ENCODE data around the gene SHISA9. TPM values are rescaled to one million over a fixed set of nuclear protein-coding genes. Genes with fewer than 3 reads are reported as not detected.

The SHISA9 gene
- total RNA-seq, 2 donors from 2014 or later: 1.8 to 4.6 TPM

GRCh38 chr16:13245713-13246377 lies 344.4 kb downstream of the SHISA9 start:
- TF ChIP-seq POLR2A (IDR thresholded peaks at IDR 0.05): no peak
- no peak for TF ChIP-seq CTCF (IDR thresholded peaks at IDR 0.05)
- H3K36me3 ChIP-seq (replicated peaks in 1 of 2; ENCODE audit: insufficient read depth in 1 of 2, low read depth in 2 of 2): no peaks in the 10 kb centered on the region
- intact Hi-C loops (cut with DNase I): no loop called here
- DNase-seq: no peak
- H3K27me3 ChIP-seq: no peaks in the 10 kb centered on the region
- no peak overlapping the region for H3K4me3 ChIP-seq
- no peaks in the 10 kb centered on the region for H3K4me1 ChIP-seq
- no peak for ATAC-seq
- no peak overlapping the region for H3K27ac ChIP-seq
- 34 to 43% methylated on average over 6 of the region's 6 CpGs for WGBS, 2 donors
- H3K9me3 ChIP-seq: no peaks in the 10 kb centered on the region

- Histone ChIP-seq H3K36me3 (replicated peaks in 1 of 2; ENCODE audit: insufficient read depth in 1 of 2, low read depth in 2 of 2) (no peaks in the 10 kb centered on the region), H3K4me3 (no peak overlapping the region), H3K27ac (no peak overlapping the region), H3K27me3 (no peaks in the 10 kb centered on the region), H3K4me1 (no peaks in the 10 kb centered on the region), H3K9me3 (peaks cover 0 to 6% (median 0%) of the 10 kb centered on the region in 3 donors)
- intact Hi-C loops (cut with DNase I): no loop called here
- no peak for ATAC-seq
- no peak for DNase-seq
- TF ChIP-seq CTCF (IDR thresholded peaks at IDR 0.05): no peak
- no peak for TF ChIP-seq POLR2A (IDR thresholded peaks at IDR 0.05)
- 71 to 85% methylated on average over 1 of the region's 1 CpG for WGBS, 2 donors
Measured at GRCh38 chr16:13254998-13255614, 353.7 kb downstream of the SHISA9 start.

- Histone ChIP-seq H3K27me3 (no peaks in the 10 kb centered on the region), H3K4me3 (no peak overlapping the region), H3K27ac (no peak overlapping the region), H3K9me3 (peaks cover 0 to 6% (median 0%) of the 10 kb centered on the region in 3 donors), H3K36me3 (replicated peaks in 1 of 2; ENCODE audit: insufficient read depth in 1 of 2, low read depth in 2 of 2) (no peaks in the 10 kb centered on the region), H3K4me1 (no peaks in the 10 kb centered on the region)
- TF ChIP-seq CTCF (IDR thresholded peaks at IDR 0.05): no peak
- no peak for TF ChIP-seq POLR2A (IDR thresholded peaks at IDR 0.05)
- WGBS, 2 donors: 37 to 56% methylated on average over 3 of the region's 3 CpGs
- intact Hi-C loops (cut with DNase I): no loop called here
- ATAC-seq (no peak), DNase-seq (no peak)
Measured at GRCh38 chr16:13262270-13263090, 361.1 kb downstream of the SHISA9 start.

GRCh38 chr16:13264749-13265552 lies 363.6 kb downstream of the SHISA9 start:
- Histone ChIP-seq H3K9me3 (no peaks in the 10 kb centered on the region), H3K27ac (no peak overlapping the region), H3K27me3 (no peaks in the 10 kb centered on the region), H3K4me3 (no peak overlapping the region), H3K4me1 (no peaks in the 10 kb centered on the region), H3K36me3 (replicated peaks in 1 of 2; ENCODE audit: insufficient read depth in 1 of 2, low read depth in 2 of 2) (no peaks in the 10 kb centered on the region)
- intact Hi-C loops (cut with DNase I): no loop called here
- WGBS, 2 donors: 65% methylated on average over 3 to 4 of the region's 4 CpGs
- ATAC-seq (no peak), DNase-seq (no peak)
- no peak for TF ChIP-seq POLR2A (IDR thresholded peaks at IDR 0.05)
- TF ChIP-seq CTCF (IDR thresholded peaks at IDR 0.05): no peak
